ENCODE measurements around the gene C1RL. TPM values are rescaled to one million over a fixed set of nuclear protein-coding genes. Genes with fewer than 3 reads are reported as not detected.

Gene C1RL
- total RNA-seq, 1 donor from 2014 or later, result 28.9 TPM

- intact Hi-C loops (cut with micrococcal nuclease), result no loop called here
Observed at GRCh38 chr12:7139200-7139599, 30.2 kb upstream of the C1RL start.

GRCh38 chr12:7137908-7138307 lies 28.9 kb upstream of the C1RL start:
- intact Hi-C loops (cut with micrococcal nuclease), result no loop called here

- intact Hi-C loops (cut with micrococcal nuclease), result no loop called here
Observed at GRCh38 chr12:7136676-7137075, 27.7 kb upstream of the C1RL start.

DNA sequence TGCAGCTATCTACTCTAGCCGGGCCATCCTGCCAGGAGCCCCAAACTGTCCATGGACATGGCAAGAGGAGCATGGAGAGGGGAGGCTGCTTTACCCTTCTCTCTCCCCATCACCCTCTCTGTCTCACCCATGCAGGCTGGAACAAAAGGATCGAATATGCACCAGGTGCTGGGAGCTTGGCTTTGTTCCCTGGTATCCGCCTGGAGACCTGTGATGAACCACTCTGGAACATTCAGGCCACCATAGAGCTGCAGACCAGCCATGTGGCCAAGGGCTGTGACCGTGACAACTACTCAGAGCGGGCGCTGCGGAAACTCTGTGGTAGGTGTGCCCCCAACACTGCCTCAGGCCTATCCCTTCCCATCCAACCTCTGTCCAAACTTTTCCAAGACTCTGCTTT lies 27.1 kb upstream of the C1RL start:
- intact Hi-C loops (cut with micrococcal nuclease), result no loop called here

GRCh38 chr12:7134396-7135166 lies 25.6 kb upstream of the C1RL start:
- intact Hi-C loops (cut with micrococcal nuclease), result loop anchor here (5.0 kb wide), 1 partner anchor 117 kb away; the partner anchor contains the start of gene LPCAT3

DNA sequence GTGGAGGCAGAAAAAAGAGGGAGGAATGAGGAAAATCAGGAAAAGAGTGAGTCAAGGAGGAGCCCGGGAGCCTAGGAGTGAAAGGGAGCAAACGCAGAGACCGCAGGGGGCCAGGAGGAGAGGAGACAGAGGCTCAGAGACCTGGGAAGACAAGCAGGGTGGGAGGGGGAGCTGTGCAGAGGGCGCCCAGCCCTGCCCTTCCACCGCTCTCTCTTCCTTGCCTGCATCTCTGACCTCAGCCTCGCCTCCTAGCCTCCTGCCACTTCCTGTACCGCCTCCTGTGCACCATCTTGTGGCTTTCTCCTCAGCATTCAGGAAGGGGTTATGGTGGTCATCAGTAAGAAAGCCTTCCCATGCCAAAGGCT lies 22.5 kb upstream of the C1RL start:
- intact Hi-C loops (cut with micrococcal nuclease), result loop anchor here (5.0 kb wide), 1 partner anchor 114 kb away; the partner anchor contains the start of gene LPCAT3

GRCh38 chr12:7130701-7131501 lies 21.9 kb upstream of the C1RL start:
- intact Hi-C loops (cut with micrococcal nuclease), result loop anchor here (1.0 to 5.0 kb wide), 2 partner anchors 23 to 114 kb away; partner anchors contain the start of gene LPCAT3

- intact Hi-C loops (cut with micrococcal nuclease), result loop anchor here (1.0 to 5.0 kb wide), 2 partner anchors 22 to 113 kb away; partner anchors contain the start of gene LPCAT3
Observed at GRCh38 chr12:7129872-7130691, 21.1 kb upstream of the C1RL start, which contains the start of gene CLSTN3. Gene CLSTN3, plus strand, starts transcription at chr12:7130371. Its CDS starts 278 bp downstream, at chr12:7130649.

DNA sequence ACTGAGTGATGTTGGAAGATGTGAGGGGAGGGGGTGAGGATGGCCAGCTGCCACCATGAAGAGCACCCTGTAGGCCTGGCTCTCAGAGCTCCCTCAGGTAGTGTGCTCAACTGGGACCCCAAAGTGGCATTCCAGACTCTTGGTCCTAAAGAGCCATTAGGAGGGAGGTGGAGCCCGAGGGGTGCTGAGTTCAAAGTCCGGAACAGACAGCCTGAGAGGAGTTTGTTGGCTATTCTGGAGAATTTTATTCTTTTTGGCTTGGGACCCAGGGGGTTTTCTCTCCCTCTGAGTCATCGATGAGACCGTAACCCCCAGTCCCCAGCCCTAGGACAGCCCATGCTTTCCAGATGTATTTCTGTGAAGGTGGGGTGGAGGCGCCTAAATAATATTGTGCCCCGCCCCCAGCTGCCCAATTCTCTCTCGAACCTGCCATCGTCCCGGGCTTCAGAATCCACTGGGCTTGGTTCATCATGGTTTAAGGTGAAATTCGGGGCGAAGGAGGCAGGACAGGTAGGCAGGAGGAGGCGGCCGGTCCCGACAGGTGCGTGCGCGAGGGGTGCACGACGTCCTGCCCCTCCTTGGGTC lies 20.4 kb upstream of the C1RL start:
- intact Hi-C loops (cut with micrococcal nuclease), result no loop called here

DNA sequence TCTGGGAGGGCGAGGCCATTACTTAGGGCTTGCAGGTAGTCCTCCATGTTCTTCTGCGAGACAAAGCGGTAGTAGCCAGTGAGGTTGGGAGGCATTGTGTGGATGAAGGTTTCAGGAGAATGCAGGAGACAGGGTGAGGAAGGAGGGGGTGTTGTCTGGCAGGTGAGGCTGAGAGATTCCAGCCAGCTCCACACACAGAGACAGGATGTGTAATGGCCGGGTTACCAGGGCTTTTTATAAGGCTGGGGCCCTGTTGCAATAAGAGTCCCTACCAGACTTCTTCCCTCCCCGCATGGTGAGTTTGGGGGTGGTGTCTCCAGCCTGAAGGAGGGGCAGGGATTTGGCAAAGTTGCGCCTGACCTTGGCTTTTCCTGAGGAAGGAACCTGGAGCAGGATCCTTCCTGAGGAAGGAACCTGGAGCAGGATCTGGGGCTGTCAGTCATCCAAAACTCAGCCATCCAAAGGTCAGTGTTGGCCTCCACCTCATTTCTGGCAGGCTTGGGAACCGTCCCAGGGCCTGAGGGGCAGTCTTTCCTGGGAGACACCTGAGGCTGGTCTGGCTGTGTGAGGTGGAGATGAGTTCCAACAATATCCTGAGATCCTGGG lies 19.8 kb upstream of the C1RL start, which contains the start of gene RBP5:
Gene RBP5 (minus strand): TSS at position 209 of the 606 bp plus-strand sequence. CDS start 114 bp downstream, at position 95.
- intact Hi-C loops (cut with micrococcal nuclease), result no loop called here

DNA sequence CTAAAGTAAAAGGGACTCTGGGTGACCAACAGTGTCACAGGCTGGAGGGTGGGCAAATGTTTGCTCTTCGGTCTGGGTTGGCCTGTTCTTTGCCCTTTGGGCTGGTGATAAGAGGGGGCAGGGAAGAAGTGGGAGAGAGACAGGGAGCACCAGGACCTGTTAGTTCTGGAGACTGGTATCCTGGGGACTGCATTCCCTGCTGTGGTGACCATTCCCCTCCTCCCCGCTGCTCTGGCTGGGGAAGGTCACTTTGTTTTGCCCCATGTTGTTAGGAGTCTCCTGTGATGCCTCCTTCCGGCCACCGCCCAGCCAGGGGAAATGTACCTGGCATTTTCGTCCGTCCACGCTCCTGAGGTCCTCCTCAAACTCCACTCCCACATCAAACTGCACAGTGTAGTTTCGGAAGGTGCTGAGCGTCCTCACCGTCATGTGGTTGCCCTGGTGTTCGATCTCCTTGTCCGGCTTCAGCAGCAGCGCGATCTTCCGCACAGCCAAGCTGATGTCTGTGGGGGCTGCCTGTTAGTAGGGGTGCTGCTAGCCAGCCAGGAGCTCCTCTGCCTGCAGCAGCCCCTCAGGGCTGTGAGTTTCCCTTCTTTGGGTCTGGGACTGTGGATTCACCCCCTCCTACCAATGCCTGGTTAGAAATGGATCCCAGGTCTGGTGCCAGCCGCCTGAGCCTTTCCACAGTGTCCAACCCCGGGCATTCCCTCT lies 19.1 kb upstream of the C1RL start:
- intact Hi-C loops (cut with micrococcal nuclease), result no loop called here

DNA sequence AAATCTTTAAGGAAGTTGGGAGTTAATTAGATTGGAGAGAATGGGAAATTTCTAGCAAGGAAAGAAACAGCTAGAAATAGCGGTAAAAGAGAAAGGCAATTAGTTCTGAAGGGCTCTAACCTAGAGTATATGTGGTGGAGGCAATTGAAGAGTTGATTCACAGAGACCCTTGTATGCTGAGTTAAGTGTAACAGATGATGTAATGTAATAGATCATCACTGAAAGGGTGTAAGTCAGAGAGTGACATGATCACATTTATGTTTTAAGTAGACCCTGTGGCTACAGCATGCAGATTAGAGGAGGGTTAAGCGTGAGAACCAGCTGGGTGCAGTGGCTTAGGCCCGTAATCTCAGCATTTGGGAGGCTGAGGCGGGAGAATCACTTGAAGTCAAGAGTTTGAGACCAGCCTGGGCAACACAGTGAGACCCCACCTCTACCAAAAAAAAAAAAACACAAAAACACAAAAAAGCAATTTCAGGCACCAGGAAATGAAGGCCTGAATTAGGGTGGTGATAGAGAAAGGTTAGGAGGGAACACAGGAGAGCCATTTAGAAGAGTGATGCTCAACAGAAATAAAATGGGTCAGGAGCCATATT lies 16.7 kb upstream of the C1RL start:
- intact Hi-C loops (cut with micrococcal nuclease), result no loop called here

DNA sequence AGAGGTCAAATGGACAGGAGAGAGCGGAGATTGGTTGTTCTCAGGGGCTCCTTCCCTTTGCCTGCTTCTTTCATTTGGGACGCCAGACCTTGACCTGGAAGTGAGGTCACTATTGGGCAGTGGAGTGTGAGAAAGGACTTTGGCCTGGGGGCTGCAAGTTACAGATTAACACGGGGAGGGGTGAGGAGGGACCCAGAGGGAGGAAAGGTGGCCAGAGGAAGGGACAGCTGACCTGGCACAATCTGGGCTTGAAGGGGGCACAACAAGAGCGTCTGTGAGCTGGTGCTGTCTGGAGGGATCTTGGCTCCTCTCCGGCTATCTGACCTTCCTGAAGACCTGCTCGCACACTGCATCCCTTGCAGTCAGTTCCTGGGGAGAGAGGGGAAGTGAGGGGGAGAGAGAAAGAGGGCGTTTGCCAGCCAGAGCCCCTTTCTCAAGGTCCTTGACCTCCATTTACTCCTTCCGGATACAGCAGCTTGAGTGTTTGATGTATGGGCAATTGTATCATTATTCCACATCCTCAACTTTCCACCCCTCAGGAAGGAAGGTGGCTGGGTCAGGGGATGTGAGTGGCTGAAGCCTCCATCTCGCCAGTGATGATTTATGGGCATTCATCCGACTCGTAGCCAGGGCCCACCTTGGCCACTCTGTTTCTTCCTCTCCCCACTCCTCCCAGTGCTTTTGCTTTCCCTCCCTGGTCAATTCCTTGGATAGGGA lies 14.9 kb upstream of the C1RL start:
- intact Hi-C loops (cut with micrococcal nuclease), result no loop called here

GRCh38 chr12:7122811-7123769 lies 14.1 kb upstream of the C1RL start:
- intact Hi-C loops (cut with micrococcal nuclease), result no loop called here

GRCh38 chr12:7121324-7121723 lies 12.3 kb upstream of the C1RL start:
- intact Hi-C loops (cut with micrococcal nuclease), result no loop called here

- intact Hi-C loops (cut with micrococcal nuclease), result no loop called here
Observed at GRCh38 chr12:7120166-7120565, 11.2 kb upstream of the C1RL start.

DNA sequence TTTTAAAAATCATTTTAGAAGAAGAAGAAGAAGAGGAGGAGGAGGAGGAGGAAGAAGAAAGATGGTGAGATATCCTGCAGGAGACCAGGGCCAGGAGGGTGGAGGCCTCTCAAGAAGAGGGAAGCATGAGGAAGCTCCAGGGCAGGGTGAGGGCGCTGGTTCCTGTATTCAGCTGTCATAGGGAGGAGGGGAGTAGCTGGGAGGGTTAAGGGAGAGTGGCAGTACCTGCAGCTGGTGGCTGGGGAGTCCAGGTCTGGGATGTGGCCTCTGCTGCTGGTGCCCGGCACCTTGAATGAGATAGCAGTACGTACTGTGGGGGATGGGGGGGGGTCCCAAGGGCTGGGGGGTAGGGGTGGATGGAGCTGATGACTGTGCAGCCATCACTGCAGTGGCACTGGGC lies 9.9 kb upstream of the C1RL start:
- intact Hi-C loops (cut with micrococcal nuclease), result no loop called here

GRCh38 chr12:7117670-7118069 lies 8.7 kb upstream of the C1RL start:
- intact Hi-C loops (cut with micrococcal nuclease), result no loop called here
